Daoy (cell line): ENCODE data around the gene FRMPD4. TPM values are rescaled to one million over a fixed set of nuclear protein-coding genes. Genes with fewer than 3 reads are reported as not detected.

ENCODE experiments used
- DNase-seq: peaks from one replicate; pipeline ENCODE4 v3.0.0-alpha.2; 2015; ENCODE audit warnings: low read depth
- total RNA-seq: library from RNA; depleted of rRNA; stranded (reverse); fragments of >200 nt; shearing (Covaris generic); gene quantifications from 2 replicates; pipeline ENCODE4 v1.2.3, GENCODE V29; 2014

Gene FRMPD4
- total RNA-seq, 1 experiment from 2014 or later: not detected

- DNase-seq: no peak
These were observed 228.2 kb downstream of the FRMPD4 start for GRCh38 chrX:12366440-12366839.

- DNase-seq: no peak
These were observed 229.0 kb downstream of the FRMPD4 start for GRCh38 chrX:12367254-12367653.

- DNase-seq: no peak
These were observed 232.3 kb downstream of the FRMPD4 start for GRCh38 chrX:12370497-12370986.

- DNase-seq: no peak
These were observed 233.8 kb downstream of the FRMPD4 start for GRCh38 chrX:12372111-12372510.

GRCh38 chrX:12374286-12374685 is 236.0 kb downstream of the FRMPD4 start:
- no peak for DNase-seq

GRCh38 chrX:12378253-12378652 is 240.0 kb downstream of the FRMPD4 start:
- DNase-seq: no peak

- no peak for DNase-seq
These were observed 240.4 kb downstream of the FRMPD4 start for GRCh38 chrX:12378706-12379105.

GRCh38 chrX:12379671-12380070 is 241.4 kb downstream of the FRMPD4 start:
- DNase-seq: no peak

GRCh38 chrX:12383196-12383595 is 244.9 kb downstream of the FRMPD4 start:
- no peak for DNase-seq

GRCh38 chrX:12390301-12390700 is 252.0 kb downstream of the FRMPD4 start:
- no peak for DNase-seq

GRCh38 chrX:12396584-12396983 is 258.3 kb downstream of the FRMPD4 start:
- no peak for DNase-seq

GRCh38 chrX:12400218-12400617 is 261.9 kb downstream of the FRMPD4 start:
- no peak for DNase-seq

GRCh38 chrX:12401252-12401651 is 263.0 kb downstream of the FRMPD4 start:
- DNase-seq: no peak

GRCh38 chrX:12403474-12404082 is 265.3 kb downstream of the FRMPD4 start:
- no peak for DNase-seq

GRCh38 chrX:12405306-12405705 is 267.0 kb downstream of the FRMPD4 start:
- no peak for DNase-seq

GRCh38 chrX:12410523-12410922 is 272.2 kb downstream of the FRMPD4 start:
- DNase-seq: no peak

- DNase-seq: no peak
These were observed 273.6 kb downstream of the FRMPD4 start for GRCh38 chrX:12411831-12412230.

GRCh38 chrX:12412561-12412960 is 274.3 kb downstream of the FRMPD4 start:
- no peak for DNase-seq

GRCh38 chrX:12419591-12419990 is 281.3 kb downstream of the FRMPD4 start:
- DNase-seq: no peak

- no peak for DNase-seq
These were observed 283.6 kb downstream of the FRMPD4 start for GRCh38 chrX:12421918-12422317.

- DNase-seq: no peak
These were observed 285.1 kb downstream of the FRMPD4 start for GRCh38 chrX:12423346-12423745.

- DNase-seq: no peak
These were observed 287.2 kb downstream of the FRMPD4 start for GRCh38 chrX:12425496-12425895.

GRCh38 chrX:12426420-12426819 is 288.1 kb downstream of the FRMPD4 start:
- no peak for DNase-seq

GRCh38 chrX:12434493-12434892 is 296.2 kb downstream of the FRMPD4 start:
- DNase-seq: no peak
